Measurements from ENCODE around the gene CRYGN. TPM values are rescaled to one million over a fixed set of nuclear protein-coding genes. Genes with fewer than 3 reads are reported as not detected.

Gene CRYGN
- total RNA-seq, 6 donors from 2014 or later: 0.43 to 0.61 TPM; not detected in 4

GRCh38 chr7:151402029-151402835 is 37.7 kb downstream of the CRYGN start:
- ATAC-seq (ENCODE audit: low FRiP score in 2 of 2): no peak
- Histone ChIP-seq H3K9me3 (no peaks in the 10 kb centered on the region), H3K4me1 (peaks cover 4 to 18% (median 10%) of the 10 kb centered on the region in 4 donors), H3K27ac (no peak overlapping the region), H3K36me3 (no peaks in the 10 kb centered on the region), H3K27me3 (no peaks in the 10 kb centered on the region), H3K4me3 (no peak overlapping the region)
- no peak for DNase-seq
- TF ChIP-seq POLR2A (IDR thresholded peaks at IDR 0.05) (no peak), CTCF (IDR thresholded peaks at IDR 0.05) (no peak), POLR2AphosphoS5 (IDR thresholded peaks at IDR 0.05) (no peak), EP300 (IDR thresholded peaks at IDR 0.05) (no peak)
- WGBS, 2 donors: 93 to 95% methylated on average over 16 of the region's 16 CpGs

GRCh38 chr7:151400626-151401315 is 39.2 kb downstream of the CRYGN start:
- H3K4me3 ChIP-seq: no peak overlapping the region
- peaks cover 4 to 24% (median 12%) of the 10 kb centered on the region in 4 donors for H3K4me1 ChIP-seq
- ATAC-seq (ENCODE audit: low FRiP score in 2 of 2) (no peak), DNase-seq (no peak)
- no peak overlapping the region for H3K27ac ChIP-seq
- H3K27me3 ChIP-seq: no peaks in the 10 kb centered on the region
- no peaks in the 10 kb centered on the region for H3K36me3 ChIP-seq
- 73 to 84% methylated on average over 13 to 14 of the region's 14 CpGs for WGBS, 2 donors
- TF ChIP-seq POLR2AphosphoS5 (IDR thresholded peaks at IDR 0.05): no peak
- TF ChIP-seq CTCF (IDR thresholded peaks at IDR 0.05): no peak
- TF ChIP-seq EP300 (IDR thresholded peaks at IDR 0.05): no peak
- no peak for TF ChIP-seq POLR2A (IDR thresholded peaks at IDR 0.05)
- H3K9me3 ChIP-seq: no peaks in the 10 kb centered on the region

GRCh38 chr7:151399906-151400305 is 40.0 kb downstream of the CRYGN start:
- Histone ChIP-seq H3K4me1 (peaks cover 4 to 24% (median 11%) of the 10 kb centered on the region in 4 donors), H3K4me3 (no peak overlapping the region), H3K36me3 (no peaks in the 10 kb centered on the region), H3K27me3 (no peaks in the 10 kb centered on the region), H3K9me3 (no peaks in the 10 kb centered on the region), H3K27ac (no peak overlapping the region)
- DNase-seq (peak in 1 of 2 donors; percentile 44), ATAC-seq (ENCODE audit: low FRiP score in 2 of 2) (no peak)
- TF ChIP-seq POLR2A (IDR thresholded peaks at IDR 0.05) (no peak), CTCF (IDR thresholded peaks at IDR 0.05) (no peak), EP300 (IDR thresholded peaks at IDR 0.05) (no peak), POLR2AphosphoS5 (IDR thresholded peaks at IDR 0.05) (no peak)
- WGBS, 2 donors: 88 to 91% methylated on average over 13 to 14 of the region's 14 CpGs

GRCh38 chr7:151399305-151399601 is 40.7 kb downstream of the CRYGN start:
- 93 to 97% methylated on average over 6 to 7 of the region's 7 CpGs for WGBS, 2 donors
- H3K4me3 ChIP-seq: no peak overlapping the region
- H3K36me3 ChIP-seq: no peaks in the 10 kb centered on the region
- H3K27me3 ChIP-seq: no peaks in the 10 kb centered on the region
- no peaks in the 10 kb centered on the region for H3K9me3 ChIP-seq
- ATAC-seq (ENCODE audit: low FRiP score in 2 of 2) (no peak), DNase-seq (peak in 1 of 2 donors; percentile 51)
- H3K27ac ChIP-seq: no peak overlapping the region
- TF ChIP-seq CTCF (IDR thresholded peaks at IDR 0.05) (no peak), EP300 (IDR thresholded peaks at IDR 0.05) (no peak), POLR2AphosphoS5 (IDR thresholded peaks at IDR 0.05) (no peak)
- H3K4me1 ChIP-seq: peaks cover 1 to 17% (median 6%) of the 10 kb centered on the region in 4 donors
